Measurements from ENCODE around the gene SLC66A1. TPM values are rescaled to one million over a fixed set of nuclear protein-coding genes. Genes with fewer than 3 reads are reported as not detected.

The SLC66A1 gene
- total and polyA plus RNA-seq, 2 experiments from 2014 or later = 21.1 to 24.0 TPM

DNA sequence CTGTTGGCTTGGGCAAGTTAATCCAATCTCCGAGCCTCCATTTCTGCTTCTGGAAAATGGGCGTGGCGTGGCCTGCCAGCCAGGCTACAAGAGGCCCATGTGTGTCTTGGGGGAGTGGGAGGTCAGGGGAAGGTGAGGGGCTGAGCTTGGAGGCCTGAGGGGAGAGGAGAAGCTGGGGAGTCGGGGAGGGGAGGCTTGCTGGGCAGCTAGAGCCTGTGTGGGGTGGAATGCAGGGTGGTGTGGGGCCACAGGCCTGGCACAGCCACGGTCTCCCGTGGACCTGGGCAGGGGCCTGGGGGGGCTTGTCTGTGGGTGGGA lies 14.6 kb downstream of the SLC66A1 start:
- Histone ChIP-seq H3K27me3 (no peaks in the 10 kb centered on the region), H3K4me3 (no peak overlapping the region), H3K9me3 (ENCODE audit: low read depth) (no peaks in the 10 kb centered on the region), H3K4me1 (ENCODE audit: low read depth) (no peaks in the 10 kb centered on the region), H3K27ac (no peak overlapping the region), H3K36me3 (peaks cover 5% of the 10 kb centered on the region)
- DNase-seq (ENCODE audit: low read depth in 1 of 2, low spot score in 1 of 2) = no peak
- TF ChIP-seq CTCF (IDR thresholded peaks at IDR 0.05; ENCODE audit: low read depth, low read length) = no peak

GRCh38 chr1:19327301-19327700 lies 15.2 kb downstream of the SLC66A1 start:
- H3K27ac ChIP-seq = no peak overlapping the region
- H3K36me3 ChIP-seq = peaks cover 5% of the 10 kb centered on the region
- no peak overlapping the region for H3K4me3 ChIP-seq
- no peaks in the 10 kb centered on the region for H3K4me1 ChIP-seq (ENCODE audit: low read depth)
- TF ChIP-seq CTCF (IDR thresholded peaks at IDR 0.05; ENCODE audit: low read depth, low read length) = no peak
- no peaks in the 10 kb centered on the region for H3K27me3 ChIP-seq
- H3K9me3 ChIP-seq (ENCODE audit: low read depth) = no peaks in the 10 kb centered on the region
- DNase-seq (ENCODE audit: low read depth in 1 of 2, low spot score in 1 of 2) = no peak

DNA sequence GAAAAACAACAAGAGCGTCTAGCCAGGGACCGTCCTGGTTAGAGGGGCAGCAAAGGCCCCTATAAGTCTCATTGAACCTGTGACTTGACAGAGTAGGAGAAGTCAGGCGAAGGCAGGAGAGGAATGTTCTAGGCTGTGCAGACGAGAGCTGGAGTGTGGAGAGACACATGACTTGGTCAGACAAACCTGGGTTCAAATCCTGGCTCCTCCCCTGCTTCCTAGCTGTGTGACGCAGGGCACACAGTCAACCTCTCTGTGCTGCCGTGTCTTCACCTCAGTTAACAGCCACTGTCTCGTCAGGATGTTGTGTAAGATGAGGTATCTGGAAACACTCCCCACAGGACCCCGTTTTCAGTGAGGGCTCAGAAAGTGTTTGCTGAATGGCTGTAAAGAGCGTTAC lies 15.6 kb downstream of the SLC66A1 start:
- Histone ChIP-seq H3K9me3 (ENCODE audit: low read depth) (no peaks in the 10 kb centered on the region), H3K4me3 (no peak overlapping the region), H3K27me3 (no peaks in the 10 kb centered on the region), H3K27ac (no peak overlapping the region), H3K4me1 (ENCODE audit: low read depth) (no peaks in the 10 kb centered on the region), H3K36me3 (peaks cover 5% of the 10 kb centered on the region)
- no peak for DNase-seq (ENCODE audit: low read depth in 1 of 2, low spot score in 1 of 2)
- TF ChIP-seq CTCF (IDR thresholded peaks at IDR 0.05; ENCODE audit: low read depth, low read length) = no peak

DNA sequence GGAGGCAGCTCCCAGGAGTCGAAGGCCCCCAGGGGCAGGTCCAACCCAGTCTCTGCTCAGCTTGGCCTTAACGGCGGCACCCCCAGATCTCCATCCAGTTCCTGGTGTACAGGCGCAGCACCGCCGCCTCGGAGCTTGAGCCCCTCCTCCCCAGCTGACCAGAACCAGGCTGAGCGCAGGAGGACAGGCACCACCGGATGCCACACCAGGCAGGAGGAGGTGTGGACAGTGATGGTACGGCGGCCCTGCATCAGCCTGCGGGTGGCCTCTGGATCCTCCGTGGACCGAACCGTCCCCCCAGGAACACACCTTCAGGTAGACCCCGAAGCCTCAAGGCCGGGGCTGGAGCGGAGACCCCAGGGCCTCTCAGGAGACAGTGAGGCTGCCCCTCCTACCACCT lies 16.4 kb downstream of the SLC66A1 start:
- Histone ChIP-seq H3K27me3 (no peaks in the 10 kb centered on the region), H3K4me1 (ENCODE audit: low read depth) (no peaks in the 10 kb centered on the region), H3K9me3 (ENCODE audit: low read depth) (no peaks in the 10 kb centered on the region), H3K36me3 (peaks cover 5% of the 10 kb centered on the region), H3K27ac (no peak overlapping the region), H3K4me3 (no peak overlapping the region)
- DNase-seq (ENCODE audit: low read depth in 1 of 2, low spot score in 1 of 2) = no peak
- no peak for TF ChIP-seq CTCF (IDR thresholded peaks at IDR 0.05; ENCODE audit: low read depth, low read length)

DNA sequence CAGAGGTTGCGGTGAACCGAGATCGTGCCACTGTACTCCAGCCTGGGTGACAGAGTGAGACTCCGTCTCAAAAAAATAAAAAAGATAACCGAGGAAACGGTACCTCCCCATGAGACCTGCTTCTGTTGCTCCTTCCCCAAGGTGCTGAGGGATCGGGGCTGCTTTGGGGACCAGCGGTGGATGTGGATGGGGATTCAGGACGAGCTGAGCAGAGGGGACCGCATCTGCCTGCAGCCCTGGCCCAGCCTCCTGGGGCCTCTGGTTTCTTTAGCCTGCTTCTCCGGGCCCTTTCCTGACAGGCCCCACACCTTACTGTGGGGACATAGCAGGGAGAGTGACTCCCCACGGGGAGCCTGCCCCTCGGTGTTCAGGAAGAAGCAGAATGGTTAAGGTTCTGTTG lies 17.1 kb downstream of the SLC66A1 start:
- H3K36me3 ChIP-seq = peaks cover 5% of the 10 kb centered on the region
- H3K27ac ChIP-seq = no peak overlapping the region
- no peaks in the 10 kb centered on the region for H3K27me3 ChIP-seq
- no peaks in the 10 kb centered on the region for H3K4me1 ChIP-seq (ENCODE audit: low read depth)
- no peak overlapping the region for H3K4me3 ChIP-seq
- no peak for DNase-seq (ENCODE audit: low read depth in 1 of 2, low spot score in 1 of 2)
- TF ChIP-seq CTCF (IDR thresholded peaks at IDR 0.05; ENCODE audit: low read depth, low read length) = no peak
- no peaks in the 10 kb centered on the region for H3K9me3 ChIP-seq (ENCODE audit: low read depth)

DNA sequence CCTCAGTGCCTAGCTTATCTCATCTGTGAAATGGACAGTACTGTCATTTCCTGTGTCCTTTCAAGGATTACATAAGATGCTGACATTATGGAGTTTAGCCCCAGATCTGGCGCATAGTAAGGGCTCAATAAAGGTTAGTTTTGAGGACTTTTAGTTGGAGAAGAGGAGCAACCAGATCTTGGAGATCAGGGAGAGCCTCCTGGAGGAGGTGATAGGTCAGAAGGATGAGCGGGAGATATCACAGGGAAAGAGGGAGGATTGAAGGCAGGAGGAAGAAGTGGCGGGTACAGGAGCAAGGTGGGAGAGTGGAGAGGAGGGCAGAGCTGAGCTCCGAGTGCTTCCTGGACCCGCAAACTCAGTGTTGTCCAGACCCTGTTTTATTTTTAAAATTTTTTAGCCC lies 17.5 kb downstream of the SLC66A1 start:
- Histone ChIP-seq H3K4me1 (ENCODE audit: low read depth) (no peaks in the 10 kb centered on the region), H3K27me3 (no peaks in the 10 kb centered on the region), H3K4me3 (no peak overlapping the region), H3K36me3 (peaks cover 5% of the 10 kb centered on the region), H3K9me3 (ENCODE audit: low read depth) (no peaks in the 10 kb centered on the region), H3K27ac (no peak overlapping the region)
- no peak for TF ChIP-seq CTCF (IDR thresholded peaks at IDR 0.05; ENCODE audit: low read depth, low read length)
- DNase-seq (ENCODE audit: low read depth in 1 of 2, low spot score in 1 of 2) = no peak
